Endothelial cell (in vitro differentiated cells): Measurements from ENCODE around the gene CEP41. TPM values are rescaled to one million over a fixed set of nuclear protein-coding genes. Genes with fewer than 3 reads are reported as not detected.

Experiments
- DNase-seq: peaks from one replicate; pipeline ENCODE4 v3.0.0; 2021; ENCODE audit warnings: low spot score
- H3K27ac Mint-ChIP-seq: one replicate; pipeline ENCODE4 v1.8.0; 2021; ENCODE audit warnings: mixed read lengths, inconsistent platforms; ENCODE audit not compliant: unreplicated experiment
- H3K27me3 Mint-ChIP-seq: one replicate; pipeline ENCODE4 v1.8.0; 2021; ENCODE audit warnings: mild to moderate bottlenecking, moderate library complexity, mixed read lengths, inconsistent platforms; ENCODE audit not compliant: unreplicated experiment
- H3K36me3 Mint-ChIP-seq: one replicate; pipeline ENCODE4 v1.8.0; 2021; ENCODE audit warnings: mild to moderate bottlenecking, low read depth, mixed read lengths, inconsistent platforms; ENCODE audit not compliant: unreplicated experiment
- H3K4me1 Mint-ChIP-seq: one replicate; pipeline ENCODE4 v1.8.0; 2021; ENCODE audit warnings: mild to moderate bottlenecking, mixed read lengths, inconsistent platforms; ENCODE audit not compliant: unreplicated experiment
- H3K4me3 Mint-ChIP-seq: one replicate; pipeline ENCODE4 v1.8.0; 2021; ENCODE audit warnings: mild to moderate bottlenecking, mixed read lengths, inconsistent platforms; ENCODE audit not compliant: unreplicated experiment
- H3K9me3 Mint-ChIP-seq: one replicate; pipeline ENCODE4 v1.8.0; 2021; ENCODE audit warnings: mixed read lengths, inconsistent platforms; ENCODE audit not compliant: unreplicated experiment
- CTCF ChIP-seq: fragments of 200-600 bp; sonication (generic); IDR thresholded peaks from one replicate; pipeline ENCODE4 v1.5.0; 2021; ENCODE audit warnings: antibody characterized with exemption; ENCODE audit not compliant: unreplicated experiment
- long read RNA-seq: library from polyadenylated mRNA; unstranded; transcript quantifications from one replicate; pipeline ENCODE4 v2.0.0, GENCODE V29; 2020; ENCODE audit not compliant: unreplicated experiment
- total RNA-seq: library from RNA; stranded (reverse); fragmentation: NEBNext Ultra II Directional; extraction: Animal tissue kit (Norgen Biotek cat#: 25700); gene quantifications from one replicate; pipeline ENCODE4 v1.2.1, GENCODE V29; 2021; ENCODE audit not compliant: unreplicated experiment

The CEP41 gene, protein sequence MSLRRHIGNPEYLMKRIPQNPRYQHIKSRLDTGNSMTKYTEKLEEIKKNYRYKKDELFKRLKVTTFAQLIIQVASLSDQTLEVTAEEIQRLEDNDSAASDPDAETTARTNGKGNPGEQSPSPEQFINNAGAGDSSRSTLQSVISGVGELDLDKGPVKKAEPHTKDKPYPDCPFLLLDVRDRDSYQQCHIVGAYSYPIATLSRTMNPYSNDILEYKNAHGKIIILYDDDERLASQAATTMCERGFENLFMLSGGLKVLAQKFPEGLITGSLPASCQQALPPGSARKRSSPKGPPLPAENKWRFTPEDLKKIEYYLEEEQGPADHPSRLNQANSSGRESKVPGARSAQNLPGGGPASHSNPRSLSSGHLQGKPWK
- total RNA-seq, result 14.3 TPM
- long read RNA-seq, full-length matches to known transcripts, result 13 of 17 reads
- long read RNA-seq, partial matches to known transcripts, result 3 of 17 reads
- long read RNA-seq, other reads (novel, unspliced or antisense), result 1 of 17 reads

DNA sequence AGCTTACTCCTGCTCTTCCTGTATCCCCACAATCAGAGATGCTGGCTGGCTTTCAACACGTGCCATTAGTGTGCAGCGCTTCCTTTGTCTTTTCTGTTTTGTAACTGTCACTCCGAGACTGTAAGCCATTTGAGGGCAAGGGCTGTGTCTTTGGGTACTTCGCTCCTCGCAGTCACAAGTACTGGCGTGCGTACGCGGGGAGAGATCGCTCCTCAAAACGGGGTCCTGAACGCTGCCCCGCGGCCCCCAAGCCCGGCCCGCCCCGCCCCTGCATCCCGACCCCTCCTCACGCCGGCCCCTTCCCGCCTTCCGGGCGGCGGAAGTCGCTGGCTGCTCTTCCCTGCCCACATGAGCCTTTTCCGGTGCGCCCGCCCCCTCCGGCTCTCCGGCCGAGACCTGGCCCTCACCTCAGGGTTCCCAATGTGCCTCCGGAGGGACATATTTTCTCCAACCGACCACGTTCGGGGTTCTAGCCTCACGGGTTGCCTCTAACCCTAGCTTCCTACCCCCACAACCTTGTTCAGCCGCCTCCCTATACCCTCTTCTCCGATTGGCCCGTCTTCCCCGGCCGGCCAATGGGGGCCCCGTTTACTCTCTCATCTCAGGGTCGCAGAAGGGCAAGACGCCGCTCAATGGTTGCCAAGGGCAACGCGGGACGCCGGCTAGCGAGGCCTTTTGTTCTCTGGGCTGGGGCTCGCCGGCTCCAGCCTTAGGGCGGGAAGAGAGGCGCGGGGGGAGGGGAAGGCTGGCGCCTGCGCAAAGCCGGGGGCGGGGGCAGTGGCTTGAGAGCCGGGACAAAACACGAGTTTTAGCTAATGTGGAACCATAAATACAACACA lies at the start of gene CEP41:
TSS of gene CEP41 (minus strand) at position 490 of the 839 bp plus-strand sequence. CDS start at position 440, 50 bp downstream.
- H3K4me1 Mint-ChIP-seq, result peaks cover 14% of the 10 kb centered on the region
- H3K4me3 Mint-ChIP-seq, result peak within 1 kb of the TSS; percentile 95
- no peaks in the 10 kb centered on the region for H3K36me3 Mint-ChIP-seq
- DNase-seq, result peak; percentile 99
- no peak for TF ChIP-seq CTCF
- H3K27me3 Mint-ChIP-seq, result peaks cover 5% of the 10 kb centered on the region
- H3K27ac Mint-ChIP-seq, result peak within 1 kb of the TSS; percentile 99
- no peaks in the 10 kb centered on the region for H3K9me3 Mint-ChIP-seq

DNA sequence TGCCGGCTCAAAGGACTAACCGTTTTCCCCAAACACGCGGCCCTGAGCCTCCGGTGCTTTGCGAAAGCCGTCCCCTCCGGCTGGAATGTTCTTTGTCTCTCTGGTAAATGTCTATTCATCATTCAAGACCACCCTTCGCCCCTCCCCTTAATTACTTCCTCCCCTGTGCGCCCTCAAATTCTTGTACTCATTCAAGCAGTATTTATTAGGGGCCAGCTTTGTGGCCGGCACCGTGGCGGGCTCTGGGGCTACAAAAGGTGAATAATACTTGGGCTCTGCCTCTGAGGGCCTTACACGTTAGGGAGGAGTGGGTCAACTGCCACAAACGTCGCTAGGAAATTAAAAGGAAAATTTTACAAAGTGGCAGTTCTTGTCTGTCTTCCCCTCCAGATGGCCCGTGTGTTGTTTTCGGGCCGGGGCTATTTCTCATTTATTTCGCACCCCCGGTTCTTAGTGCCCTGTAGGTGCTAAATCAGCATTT lies 49.5 kb upstream of the CEP41 start:
- H3K4me1 Mint-ChIP-seq, result peaks cover 40% of the 10 kb centered on the region
- DNase-seq, result peak; percentile 27
- peak overlapping the region; percentile 90 for H3K27ac Mint-ChIP-seq
- peaks cover 17% of the 10 kb centered on the region for H3K36me3 Mint-ChIP-seq
- no peaks in the 10 kb centered on the region for H3K9me3 Mint-ChIP-seq
- no peak for TF ChIP-seq CTCF
- H3K4me3 Mint-ChIP-seq, result peak overlapping the region; percentile 71
- H3K27me3 Mint-ChIP-seq, result peaks cover 4% of the 10 kb centered on the region

DNA sequence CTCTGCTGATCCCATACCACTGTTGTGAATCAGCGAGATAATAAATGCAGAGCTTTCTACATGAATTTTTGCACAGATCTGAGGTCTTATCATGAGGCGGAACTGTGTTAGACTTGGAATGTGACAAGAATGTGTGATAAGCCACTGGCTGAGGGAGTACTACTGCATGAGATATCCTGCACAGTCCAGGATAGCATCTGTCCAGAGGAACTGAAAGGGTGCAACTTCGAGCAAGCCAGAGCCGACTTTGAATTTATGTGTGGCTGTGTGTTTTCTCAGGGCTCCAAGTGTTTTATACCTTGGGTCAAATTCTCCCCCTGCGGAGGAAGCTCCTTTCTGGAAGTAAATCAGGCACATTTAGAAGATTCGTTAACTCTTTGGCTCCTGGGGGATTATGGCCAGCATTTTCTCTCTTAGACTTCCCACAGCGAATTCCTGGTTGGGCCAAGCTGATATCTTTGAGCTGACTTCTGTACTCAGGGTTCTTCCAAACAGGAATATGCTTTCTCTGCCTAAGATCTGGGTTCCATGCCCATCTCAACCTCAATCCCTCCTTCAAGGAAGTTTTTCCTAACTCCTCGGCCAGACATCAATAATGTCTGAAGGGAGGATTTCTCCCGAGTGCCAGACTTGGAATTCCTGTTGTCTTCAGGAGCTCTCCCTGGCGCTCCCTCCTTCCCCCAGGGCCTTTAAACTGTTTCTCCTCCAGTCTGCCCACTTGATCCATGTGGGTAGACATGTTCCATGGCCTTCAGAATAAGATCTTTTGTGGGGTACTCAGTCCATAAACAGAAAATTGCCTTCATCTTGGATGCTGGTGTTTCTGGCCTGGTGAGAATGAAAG lies 48.5 kb upstream of the CEP41 start:
- DNase-seq, result no peak
- peaks cover 42% of the 10 kb centered on the region for H3K4me1 Mint-ChIP-seq
- peaks cover 6% of the 10 kb centered on the region for H3K27me3 Mint-ChIP-seq
- no peak overlapping the region for H3K27ac Mint-ChIP-seq
- no peak overlapping the region for H3K4me3 Mint-ChIP-seq
- H3K9me3 Mint-ChIP-seq, result no peaks in the 10 kb centered on the region
- peaks cover 17% of the 10 kb centered on the region for H3K36me3 Mint-ChIP-seq
- no peak for TF ChIP-seq CTCF

DNA sequence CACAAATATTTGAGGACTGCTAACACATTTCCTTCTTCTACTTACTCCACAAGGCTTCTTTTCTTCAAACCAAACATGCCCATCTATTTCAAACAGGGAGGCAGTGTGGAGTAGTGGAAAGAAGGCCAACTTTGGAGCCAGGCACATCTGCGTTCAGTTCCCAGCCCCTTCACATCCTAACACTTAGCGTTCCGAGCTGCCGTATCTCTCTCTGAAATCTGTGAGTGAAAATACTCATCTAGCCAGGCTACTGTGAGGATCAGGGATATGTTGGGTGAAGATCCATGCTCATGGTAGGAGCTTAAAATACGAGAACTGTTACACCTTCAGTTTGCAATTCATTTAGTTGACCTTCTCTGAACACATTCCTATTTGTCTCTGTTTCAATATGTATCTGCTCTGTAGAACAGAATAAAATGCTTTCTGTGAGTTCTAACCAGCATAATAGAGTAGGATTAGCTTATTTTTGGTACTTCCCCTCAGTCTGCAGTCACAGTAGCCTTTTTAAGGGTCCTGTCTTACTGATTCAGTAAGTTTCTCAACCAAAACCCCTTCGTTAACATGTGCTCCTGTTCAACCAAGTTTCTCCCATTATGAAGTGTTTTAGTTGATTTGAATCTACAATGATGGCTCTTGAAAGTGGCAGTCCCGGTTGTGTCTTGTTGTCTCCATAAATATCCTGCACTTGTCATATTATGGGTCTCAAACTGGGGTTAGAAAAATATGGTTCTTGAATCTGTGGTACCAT lies 47.8 kb upstream of the CEP41 start:
- peaks cover 12% of the 10 kb centered on the region for H3K36me3 Mint-ChIP-seq
- H3K9me3 Mint-ChIP-seq, result no peaks in the 10 kb centered on the region
- H3K27ac Mint-ChIP-seq, result no peak overlapping the region

More for the DNA sequence above, 47.8 kb upstream of the CEP41 start:
- Mint-ChIP-seq H3K27me3 (peaks cover 6% of the 10 kb centered on the region), H3K4me3 (no peak overlapping the region), H3K4me1 (peaks cover 42% of the 10 kb centered on the region)
- TF ChIP-seq CTCF, result no peak
- DNase-seq, result no peak
